NT2/D1 (cell line): ENCODE results near the gene KRT4.

ENCODE experiments used
- SUZ12 ChIP-seq: IDR thresholded peaks from 2 replicates; pipeline ENCODE4 v1.6.1; 2011; ENCODE audit not compliant: insufficient read length, insufficient read depth; ENCODE audit errors: extremely low read depth
- YY1 ChIP-seq: IDR thresholded peaks from 2 replicates; pipeline ENCODE4 v1.6.1; 2011; ENCODE audit not compliant: insufficient read length, insufficient read depth
- ZNF274 ChIP-seq: IDR thresholded peaks from 2 replicates; pipeline ENCODE4 v1.6.1; 2011; ENCODE audit warnings: mild to moderate bottlenecking, low read depth, low read length

GRCh38 chr12:52791271-52792184 lies 22.4 kb downstream of the KRT4 start:
- TF ChIP-seq SUZ12 (no peak), YY1 (no peak), ZNF274 (no peak)
